ENCODE data around the gene KLK8. TPM values are rescaled to one million over a fixed set of nuclear protein-coding genes. Genes with fewer than 3 reads are reported as not detected.

The KLK8 gene
- total RNA-seq, 4 donors from 2014 or later = not detected

DNA sequence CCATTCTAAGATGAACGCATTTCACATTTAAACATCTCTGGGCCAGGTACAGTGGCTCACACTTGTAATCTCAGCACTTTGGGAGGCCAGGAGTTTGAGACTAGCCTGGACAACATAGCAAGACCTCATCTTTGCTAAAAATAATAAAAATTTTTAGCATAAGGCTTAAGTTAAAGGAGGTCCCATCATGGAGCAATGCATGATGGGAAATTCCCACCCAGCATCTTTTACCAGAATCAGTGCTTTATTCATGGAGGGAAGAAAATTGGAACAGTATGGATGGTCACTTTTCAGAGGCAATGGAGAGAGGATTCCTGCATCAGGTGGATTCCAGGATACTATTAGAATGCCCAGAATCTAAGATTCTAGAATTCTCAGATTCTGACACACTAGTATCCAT lies 3.8 kb upstream of the KLK8 start:
- Histone ChIP-seq H3K4me3 (no peak overlapping the region), H3K4me1 (no peaks in the 10 kb centered on the region), H3K9me3 (no peaks in the 10 kb centered on the region), H3K27ac (replicated peaks in 1 of 4) (no peak overlapping the region), H3K36me3 (no peaks in the 10 kb centered on the region), H3K27me3 (peaks cover 0 to 85% (median 13%) of the 10 kb centered on the region in 4 donors)
- DNase-seq (ENCODE audit: extremely low spot score) = no peak
- 93% methylated on average over 1 of the region's 1 CpG for WGBS
- TF ChIP-seq, protein P1, sequence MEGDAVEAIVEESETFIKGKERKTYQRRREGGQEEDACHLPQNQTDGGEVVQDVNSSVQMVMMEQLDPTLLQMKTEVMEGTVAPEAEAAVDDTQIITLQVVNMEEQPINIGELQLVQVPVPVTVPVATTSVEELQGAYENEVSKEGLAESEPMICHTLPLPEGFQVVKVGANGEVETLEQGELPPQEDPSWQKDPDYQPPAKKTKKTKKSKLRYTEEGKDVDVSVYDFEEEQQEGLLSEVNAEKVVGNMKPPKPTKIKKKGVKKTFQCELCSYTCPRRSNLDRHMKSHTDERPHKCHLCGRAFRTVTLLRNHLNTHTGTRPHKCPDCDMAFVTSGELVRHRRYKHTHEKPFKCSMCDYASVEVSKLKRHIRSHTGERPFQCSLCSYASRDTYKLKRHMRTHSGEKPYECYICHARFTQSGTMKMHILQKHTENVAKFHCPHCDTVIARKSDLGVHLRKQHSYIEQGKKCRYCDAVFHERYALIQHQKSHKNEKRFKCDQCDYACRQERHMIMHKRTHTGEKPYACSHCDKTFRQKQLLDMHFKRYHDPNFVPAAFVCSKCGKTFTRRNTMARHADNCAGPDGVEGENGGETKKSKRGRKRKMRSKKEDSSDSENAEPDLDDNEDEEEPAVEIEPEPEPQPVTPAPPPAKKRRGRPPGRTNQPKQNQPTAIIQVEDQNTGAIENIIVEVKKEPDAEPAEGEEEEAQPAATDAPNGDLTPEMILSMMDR (IDR thresholded peaks at IDR 0.05) = no peak
- TF ChIP-seq POLR2AphosphoS5 (IDR thresholded peaks at IDR 0.05) = no peak
- no peak for TF ChIP-seq POLR2A (IDR thresholded peaks at IDR 0.05; ENCODE audit: low read depth)
- no peak for TF ChIP-seq EP300 (IDR thresholded peaks at IDR 0.05)
- intact Hi-C loops (cut with DNase I) = no loop called here

GRCh38 chr19:51003316-51003715 lies 1.9 kb upstream of the KLK8 start:
- DNase-seq (ENCODE audit: extremely low spot score) = no peak
- intact Hi-C loops (cut with DNase I) = no loop called here
- 78% methylated on average over 6 of the region's 7 CpGs for WGBS
- peaks cover 0 to 82% (median 15%) of the 10 kb centered on the region in 4 donors for H3K27me3 ChIP-seq
- no peaks in the 10 kb centered on the region for H3K36me3 ChIP-seq
- no peaks in the 10 kb centered on the region for H3K4me1 ChIP-seq
- H3K27ac ChIP-seq (replicated peaks in 1 of 4) = no peak overlapping the region
- H3K4me3 ChIP-seq = no peak overlapping the region
- TF ChIP-seq EP300 (IDR thresholded peaks at IDR 0.05) = no peak
- no peak for TF ChIP-seq POLR2A (IDR thresholded peaks at IDR 0.05; ENCODE audit: low read depth)
- TF ChIP-seq, protein P1 (IDR thresholded peaks at IDR 0.05) = no peak
- no peak for TF ChIP-seq POLR2AphosphoS5 (IDR thresholded peaks at IDR 0.05)
- no peaks in the 10 kb centered on the region for H3K9me3 ChIP-seq

DNA sequence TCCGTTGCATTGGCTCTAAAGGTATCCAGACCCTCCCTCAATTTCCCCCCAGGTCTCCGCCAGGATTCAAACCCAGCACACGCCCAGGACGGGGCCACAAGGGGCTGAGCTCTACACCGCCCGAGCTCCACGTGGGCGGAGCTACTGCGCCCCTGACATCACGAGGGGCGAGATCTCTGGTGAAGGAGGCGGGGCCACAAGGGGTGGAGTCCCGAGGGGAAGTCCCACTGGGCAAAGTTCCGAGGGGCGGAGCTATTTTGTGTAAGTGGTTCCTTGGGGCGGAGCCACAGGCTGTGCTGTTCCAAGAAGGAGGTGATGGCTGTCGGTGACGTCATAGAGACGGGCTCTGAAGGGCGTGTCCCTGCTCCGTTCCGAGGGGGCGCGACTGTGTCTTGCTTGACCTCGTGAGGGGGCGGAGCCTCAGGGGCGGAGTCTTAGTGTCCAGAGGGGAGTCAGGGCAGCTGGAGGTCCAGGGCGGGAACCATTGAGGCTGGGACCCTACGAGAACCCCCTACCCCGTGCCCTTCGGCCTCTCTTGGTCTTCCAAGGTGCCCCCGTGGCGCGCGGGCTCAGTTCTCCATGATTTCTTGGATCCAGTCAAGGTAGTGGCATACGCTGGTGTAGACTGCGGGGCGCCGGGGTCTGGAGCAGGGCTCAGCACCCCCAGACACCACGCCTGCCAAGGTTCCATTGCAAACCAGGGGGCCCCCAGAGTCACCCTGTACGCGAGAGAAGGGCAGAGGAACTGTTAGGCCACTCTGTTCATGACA lies 1.3 kb upstream of the KLK8 start:
- H3K27ac ChIP-seq (replicated peaks in 1 of 4) = no peak overlapping the region
- DNase-seq (ENCODE audit: extremely low spot score) = no peak
- TF ChIP-seq EP300 (IDR thresholded peaks at IDR 0.05) (no peak), POLR2A (IDR thresholded peaks at IDR 0.05; ENCODE audit: low read depth) (no peak), POLR2AphosphoS5 (IDR thresholded peaks at IDR 0.05) (no peak)
- TF ChIP-seq, protein P1 (IDR thresholded peaks at IDR 0.05) = no peak
- no peaks in the 10 kb centered on the region for H3K9me3 ChIP-seq
- intact Hi-C loops (cut with DNase I) = no loop called here
- H3K4me3 ChIP-seq = no peak overlapping the region
- 50% methylated on average over 39 of the region's 42 CpGs for WGBS
- no peaks in the 10 kb centered on the region for H3K36me3 ChIP-seq
- no peaks in the 10 kb centered on the region for H3K4me1 ChIP-seq
- peaks cover 0 to 88% (median 15%) of the 10 kb centered on the region in 4 donors for H3K27me3 ChIP-seq

GRCh38 chr19:51002089-51002532 lies 707 bp upstream of the KLK8 start:
- no peaks in the 10 kb centered on the region for H3K36me3 ChIP-seq
- 28% methylated on average over 12 of the region's 12 CpGs for WGBS
- TF ChIP-seq, protein P1 (IDR thresholded peaks at IDR 0.05) = no peak
- TF ChIP-seq POLR2A (IDR thresholded peaks at IDR 0.05; ENCODE audit: low read depth) = no peak
- no peak for TF ChIP-seq EP300 (IDR thresholded peaks at IDR 0.05)
- no peak for TF ChIP-seq POLR2AphosphoS5 (IDR thresholded peaks at IDR 0.05)
- H3K27ac ChIP-seq (replicated peaks in 1 of 4) = no peak overlapping the region
- peaks cover 0 to 91% (median 15%) of the 10 kb centered on the region in 4 donors for H3K27me3 ChIP-seq
- intact Hi-C loops (cut with DNase I) = no loop called here
- no peaks in the 10 kb centered on the region for H3K4me1 ChIP-seq
- H3K4me3 ChIP-seq = no peak overlapping the region
- DNase-seq (ENCODE audit: extremely low spot score) = no peak
- no peaks in the 10 kb centered on the region for H3K9me3 ChIP-seq

All from esophagus muscularis mucosa (tissue), 4 donors.